ENCODE data around the gene PSTPIP2. TPM values are rescaled to one million over a fixed set of nuclear protein-coding genes. Genes with fewer than 3 reads are reported as not detected.

PSTPIP2 gene
- total and polyA plus RNA-seq, 2 of the 8 experiments (the other 6 are each of a cell fraction or from before 2014, with no cell fraction given): 1.8 to 2.4 TPM

- no peaks in the 10 kb centered on the region for H3K36me3 ChIP-seq (ENCODE audit: control insufficient read depth in 2 of 4, insufficient read depth in 4 of 4, low read length in 3 of 4)
- H4K20me1 ChIP-seq (replicated peaks in 1 of 2; ENCODE audit: control insufficient read depth in 1 of 2, insufficient read depth in 2 of 2, low read length in 2 of 2): no peaks in the 10 kb centered on the region
- no peak overlapping the region for H2AK5ac ChIP-seq (ENCODE audit: low read depth, low read length)
- peaks cover 0 to 4% (median 0%) of the 10 kb centered on the region in 4 experiments; a peak in 1 of 7 replicates for H3K4me1 ChIP-seq (replicated peaks in 1 of 4; ENCODE audit: control insufficient read depth in 3 of 4, insufficient read depth in 4 of 4, low read length in 3 of 4)
- H3K27ac ChIP-seq (ENCODE audit: low read depth, low read length): no peak overlapping the region
- H3K4me3 ChIP-seq (ENCODE audit: extremely low read depth in 1 of 4, insufficient read depth in 2 of 4, low read depth in 3 of 4, low read length in 4 of 4): no peak overlapping the region
- H3K79me1 ChIP-seq (ENCODE audit: low read depth, low read length): no peaks in the 10 kb centered on the region
- H3K9ac ChIP-seq (replicated peaks in 1 of 4; ENCODE audit: extremely low read depth in 1 of 4, low read depth in 3 of 4, low read length in 3 of 4): no peak overlapping the region
- no peak overlapping the region for H2AFZ ChIP-seq (ENCODE audit: low read length)
- H3K4ac ChIP-seq (replicated peaks; ENCODE audit: insufficient read length, low read depth, low read length): no peak overlapping the region
- no peaks in the 10 kb centered on the region for H3K23me2 ChIP-seq (ENCODE audit: low read depth, low read length)
- H3K14ac ChIP-seq (ENCODE audit: insufficient read length): no peak overlapping the region
- POLR2A ChIA-PET (ENCODE audit: partially characterized antibody): interaction anchor here (1.1 to 1.4 kb wide), 2 partner anchors 9 to 11 kb away, joined by 4 read pairs; no protein-coding TSS in a partner anchor
- TF ChIP-seq CTBP2 (IDR thresholded peaks at IDR 0.05; ENCODE audit: borderline replicate concordance, insufficient read depth, insufficient read length, low read length) (no peak), CBX8 (IDR thresholded peaks at IDR 0.05; ENCODE audit: borderline replicate concordance, low read depth, low read length) (no peak), SIX5 (IDR thresholded peaks at IDR 0.05; ENCODE audit: low read depth, low read length) (no peak), TAF7 (optimal IDR thresholded peaks at IDR 0.05; ENCODE audit: borderline replicate concordance, low read depth, low read length) (no peak)
- DNase-seq (ENCODE audit: low read depth in 1 of 2, low spot score in 2 of 2) (no peak), FAIRE-seq (no peak)
- H3K79me2 ChIP-seq (ENCODE audit: control insufficient read depth in 1 of 2, insufficient read depth in 2 of 2, low read length in 2 of 2): no peaks in the 10 kb centered on the region
- no peaks in the 10 kb centered on the region for H3K27me3 ChIP-seq (replicated peaks in 1 of 4; ENCODE audit: control insufficient read depth in 3 of 4, extremely low read depth in 1 of 4, insufficient read depth in 3 of 4, low read length in 3 of 4)
- H2BK15ac ChIP-seq (ENCODE audit: low read length): no peak overlapping the region
- H4K5ac ChIP-seq (ENCODE audit: insufficient read length, low read depth, low read length): no peak overlapping the region
- no peak overlapping the region for H2BK5ac ChIP-seq (ENCODE audit: low read depth, low read length)
- no peak overlapping the region for H4K91ac ChIP-seq (replicated peaks; ENCODE audit: insufficient read length, low read length)
- no peak overlapping the region for H3K23ac ChIP-seq (ENCODE audit: insufficient read length)
- no peak overlapping the region for H3K56ac ChIP-seq (replicated peaks; ENCODE audit: insufficient read length, low read depth, low read length)
- no peak overlapping the region for H2BK20ac ChIP-seq (ENCODE audit: low read length)
- H3K18ac ChIP-seq (ENCODE audit: extremely low read depth, low read length): no peak overlapping the region
- 86% methylated on average over 3 of the region's 3 CpGs; no CpG with 5 or more reads in 1 of the 2 experiments for WGBS, 2 experiments (ENCODE audit: extremely low coverage in 1 of 2, insufficient coverage in 1 of 2, insufficient read length in 1 of 2, insufficient replicate concordance in 2 of 2, low coverage in 1 of 2, low lambda C conversion rate in 2 of 2, missing lambda C conversion rate in 1 of 2)
- H3K4me2 ChIP-seq (ENCODE audit: insufficient read depth in 1 of 2, low read depth in 2 of 2, low read length in 2 of 2): no peak overlapping the region
- CTCF ChIA-PET (ENCODE audit: partially characterized antibody): interaction anchor here (1.5 kb wide), 1 partner anchor 88 kb away, joined by 6 read pairs; no protein-coding TSS in a partner anchor
- H2BK120ac ChIP-seq (replicated peaks; ENCODE audit: low read depth, low read length): no peak overlapping the region
- no peak overlapping the region for H4K8ac ChIP-seq (ENCODE audit: extremely low read depth, insufficient read depth, low read length)
- H2BK12ac ChIP-seq (ENCODE audit: low read depth, low read length): no peak overlapping the region
- H3K9me3 ChIP-seq (ENCODE audit: insufficient read depth in 2 of 2, low read depth in 1 of 2, low read length in 1 of 2): no peaks in the 10 kb centered on the region; a peak in 1 of 4 replicates
These were observed 73.8 kb downstream of the PSTPIP2 start for GRCh38 chr18:45998244-45998643.
